ENCODE measurements around the gene NFIX. TPM values are rescaled to one million over a fixed set of nuclear protein-coding genes. Genes with fewer than 3 reads are reported as not detected.

Gene NFIX
- total RNA-seq: 13.2 and 16.0 TPM in 2 replicates

DNA sequence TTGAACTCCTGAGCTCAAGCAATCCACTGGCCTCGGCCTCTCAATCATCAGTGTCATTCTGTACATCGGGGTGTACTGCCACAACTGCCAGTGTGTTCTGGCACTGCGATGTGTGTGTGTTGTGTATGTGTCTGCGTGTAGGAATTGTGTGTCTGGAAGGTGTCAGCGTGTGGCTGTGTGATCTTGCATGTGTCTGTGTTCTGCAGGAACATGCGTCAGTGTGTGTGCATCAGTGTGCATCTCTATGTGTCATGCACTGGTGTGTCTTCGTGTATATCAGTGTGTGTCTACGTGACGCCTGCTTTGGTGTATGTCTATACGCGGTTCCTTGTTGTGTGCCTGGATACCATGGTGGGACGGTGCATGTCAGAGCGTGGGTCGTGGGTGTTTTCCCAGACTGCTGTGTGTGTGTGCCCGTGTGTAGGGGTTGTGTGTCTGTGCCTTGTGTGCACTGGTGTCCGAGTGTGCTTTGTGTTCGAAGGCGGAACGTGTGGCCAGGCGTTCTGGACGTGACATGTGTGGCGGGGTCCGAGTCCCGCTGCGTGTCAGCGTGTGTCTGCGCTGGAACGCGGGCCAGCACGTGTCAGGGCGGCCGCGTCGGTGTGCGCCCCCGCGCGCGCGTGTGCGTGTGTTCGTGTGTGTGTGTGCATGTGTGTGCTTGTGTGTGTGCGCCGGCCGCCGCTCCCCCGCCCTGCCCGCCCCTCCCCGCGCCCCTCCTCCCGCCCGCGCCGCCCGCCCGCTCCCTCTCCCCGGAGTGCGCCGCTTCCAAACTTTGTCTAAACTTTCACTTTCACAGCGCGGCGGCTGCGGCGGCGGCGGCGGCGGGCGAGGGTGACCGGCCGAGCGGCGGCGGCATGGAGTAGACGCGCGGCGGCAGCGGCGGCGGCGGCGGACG lies at the start of gene NFIX:
TSS of gene NFIX (plus strand) at position 775 of the 895 bp plus-strand sequence. CDS start 363 bp downstream, outside the sequence.

DNA sequence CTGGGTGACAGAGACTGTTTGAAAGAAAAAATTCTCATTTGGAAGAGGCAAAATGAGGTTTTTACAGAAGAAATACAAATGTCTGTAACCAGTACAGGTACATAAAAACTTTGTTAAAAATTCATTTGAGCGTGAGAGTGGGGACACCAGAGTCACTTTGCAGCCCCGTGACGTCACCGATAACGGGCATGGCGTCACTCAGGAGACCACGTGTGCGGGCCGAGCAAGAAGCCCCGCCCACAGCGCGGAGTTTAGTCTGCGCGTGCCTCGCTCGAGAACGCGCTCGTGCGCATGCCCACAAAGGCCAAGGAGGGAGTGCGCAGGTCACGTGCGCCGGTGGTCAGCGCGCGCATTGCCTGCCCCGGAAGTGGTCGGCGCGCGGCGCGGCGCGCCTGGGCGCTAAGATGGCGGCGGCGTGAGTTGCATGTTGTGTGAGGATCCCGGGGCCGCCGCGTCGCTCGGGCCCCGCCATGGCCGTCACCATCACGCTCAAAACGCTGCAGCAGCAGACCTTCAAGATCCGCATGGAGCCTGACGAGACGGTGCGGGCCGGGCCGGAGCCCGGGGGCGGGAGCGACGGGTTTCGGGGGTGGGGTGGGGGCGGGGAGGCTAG lies 49.7 kb upstream of the NFIX start, which contains the start of gene RAD23A:
TSS of gene RAD23A (plus strand) at position 384 of the 613 bp plus-strand sequence. CDS start at position 471, 87 bp downstream.

DNA sequence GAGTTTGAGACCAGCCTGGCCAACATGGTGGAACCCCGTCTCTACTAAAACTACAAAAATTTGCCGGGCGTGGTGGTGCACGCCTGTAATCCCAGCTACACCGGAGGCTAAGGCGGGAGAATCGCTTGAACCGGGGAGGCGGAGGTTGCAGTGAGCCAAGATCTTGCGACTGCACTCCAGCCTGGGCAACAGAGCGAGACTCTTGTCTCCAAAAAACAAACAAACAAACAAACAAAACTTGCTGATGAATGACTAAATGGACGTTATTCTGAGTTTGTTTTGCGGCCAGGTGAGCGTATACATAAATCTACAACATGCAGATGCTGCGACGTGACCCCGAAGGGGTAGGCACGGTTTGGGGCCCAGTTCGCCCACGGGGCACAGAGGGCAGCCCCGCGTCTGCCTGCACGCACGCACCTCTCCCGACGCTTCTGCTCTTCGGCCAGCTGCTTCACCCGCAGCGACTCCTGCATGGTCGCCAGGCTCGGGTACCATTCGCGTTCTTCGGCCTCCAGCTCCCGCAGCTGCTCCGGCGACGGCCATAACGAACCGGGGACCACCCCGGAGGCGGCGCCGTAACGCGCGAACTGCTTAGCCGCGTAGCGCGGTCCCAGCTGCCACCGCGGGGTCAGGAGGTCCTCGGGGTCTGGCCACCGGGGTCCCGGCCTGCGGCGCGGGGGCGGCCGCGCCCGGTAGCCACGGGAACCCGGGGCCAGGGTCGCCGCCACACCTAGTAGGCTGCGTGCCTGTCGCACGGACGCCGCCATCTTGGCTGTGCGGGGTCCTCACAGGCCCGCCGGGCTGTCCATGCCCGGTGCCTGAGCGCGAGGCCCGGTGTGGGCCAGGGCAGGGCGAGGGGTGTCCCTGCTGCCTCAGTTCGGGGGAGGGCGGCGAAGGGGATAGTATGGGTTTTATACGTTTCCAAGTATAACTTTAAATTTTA lies 38.6 kb upstream of the NFIX start, which contains the start of gene GADD45GIP1:
TSS of gene GADD45GIP1 (minus strand) at position 778 of the 943 bp plus-strand sequence. CDS start at position 767, 11 bp downstream.

DNA sequence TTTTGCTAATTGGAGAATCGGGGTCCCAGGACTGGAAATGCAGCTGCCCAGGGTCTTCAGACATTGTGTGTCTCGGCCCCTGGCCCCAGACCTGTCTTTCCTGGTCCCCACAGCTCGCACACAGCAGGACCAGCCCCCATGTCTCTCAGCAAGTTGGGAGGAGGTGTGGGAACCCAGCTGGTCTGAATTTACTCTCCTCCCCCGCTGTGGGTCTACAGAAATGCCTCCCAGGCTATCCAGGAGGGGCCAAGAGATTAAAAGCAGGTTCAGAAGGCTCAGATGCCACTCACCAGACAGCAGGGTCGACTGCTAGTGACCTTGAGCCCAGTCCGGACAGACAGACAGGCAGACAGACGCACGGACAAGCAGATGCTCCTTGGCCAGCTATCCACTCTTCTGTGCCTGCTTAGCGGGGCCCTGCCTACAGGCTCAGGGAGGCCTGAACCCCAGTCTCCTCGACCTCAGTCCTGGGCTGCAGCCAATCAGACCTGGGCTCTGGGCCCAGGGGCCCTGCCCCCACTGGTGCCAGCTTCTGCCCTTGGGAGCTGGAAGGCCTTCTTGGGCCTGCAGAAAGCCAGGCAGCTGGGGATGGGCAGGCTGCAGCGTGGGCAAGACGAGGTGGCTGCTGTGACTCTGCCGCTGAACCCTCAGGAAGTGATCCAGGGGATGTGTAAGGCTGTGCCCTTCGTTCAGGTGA lies 25.8 kb upstream of the NFIX start, which contains the start of gene DAND5:
TSS of gene DAND5 (plus strand) at position 285 of the 697 bp plus-strand sequence. CDS start at position 370, 85 bp downstream.

DNA sequence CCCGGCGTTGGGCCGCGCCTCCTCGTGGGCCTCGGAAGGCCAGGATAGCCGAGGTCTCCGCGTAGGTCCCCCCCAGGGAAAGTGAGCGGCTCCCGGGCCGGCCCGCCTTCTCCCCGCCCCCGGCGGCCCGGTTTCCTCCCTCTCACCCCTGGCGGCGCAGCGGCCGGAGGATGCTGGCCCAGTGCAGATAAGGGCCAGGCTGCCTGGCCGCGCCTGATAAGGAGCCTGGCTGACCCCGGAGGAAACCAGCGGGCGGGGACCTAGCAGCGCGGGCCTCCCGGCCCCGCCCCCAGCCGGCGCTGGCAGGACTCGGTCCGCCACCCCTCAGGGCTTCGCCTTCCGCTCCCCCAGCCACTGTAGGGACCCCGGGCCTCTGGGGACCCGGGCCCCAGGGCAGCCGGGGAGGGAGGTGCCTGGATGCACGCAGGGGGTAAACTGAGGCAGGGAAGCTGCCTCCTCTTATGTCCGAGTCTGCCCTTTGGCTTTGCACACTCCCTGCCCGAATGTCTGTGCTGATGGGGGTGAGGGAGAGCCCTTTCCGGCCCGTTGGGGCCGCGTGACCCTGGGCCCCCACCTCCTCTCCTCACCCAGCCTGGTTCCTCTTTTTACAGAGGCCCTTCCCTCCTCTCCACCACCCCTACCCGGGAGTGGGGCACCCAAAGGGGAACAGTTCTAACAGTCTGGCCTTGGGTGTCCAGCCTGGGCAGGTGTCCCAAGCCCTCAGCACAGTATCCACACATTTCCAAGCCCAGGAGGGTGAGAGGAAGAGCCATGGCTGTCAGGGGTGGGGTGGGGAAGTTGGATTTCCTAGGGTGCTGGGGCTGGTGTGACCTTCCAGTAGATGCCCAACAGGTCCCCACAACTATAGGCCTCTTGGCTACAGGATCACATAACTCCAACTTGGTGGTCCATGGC lies 107.6 kb downstream of the NFIX start, which contains the start of gene LYL1:
TSS of gene LYL1 (minus strand) at position 193 of the 915 bp plus-strand sequence. CDS start 1,687 bp downstream, outside the sequence.

DNA sequence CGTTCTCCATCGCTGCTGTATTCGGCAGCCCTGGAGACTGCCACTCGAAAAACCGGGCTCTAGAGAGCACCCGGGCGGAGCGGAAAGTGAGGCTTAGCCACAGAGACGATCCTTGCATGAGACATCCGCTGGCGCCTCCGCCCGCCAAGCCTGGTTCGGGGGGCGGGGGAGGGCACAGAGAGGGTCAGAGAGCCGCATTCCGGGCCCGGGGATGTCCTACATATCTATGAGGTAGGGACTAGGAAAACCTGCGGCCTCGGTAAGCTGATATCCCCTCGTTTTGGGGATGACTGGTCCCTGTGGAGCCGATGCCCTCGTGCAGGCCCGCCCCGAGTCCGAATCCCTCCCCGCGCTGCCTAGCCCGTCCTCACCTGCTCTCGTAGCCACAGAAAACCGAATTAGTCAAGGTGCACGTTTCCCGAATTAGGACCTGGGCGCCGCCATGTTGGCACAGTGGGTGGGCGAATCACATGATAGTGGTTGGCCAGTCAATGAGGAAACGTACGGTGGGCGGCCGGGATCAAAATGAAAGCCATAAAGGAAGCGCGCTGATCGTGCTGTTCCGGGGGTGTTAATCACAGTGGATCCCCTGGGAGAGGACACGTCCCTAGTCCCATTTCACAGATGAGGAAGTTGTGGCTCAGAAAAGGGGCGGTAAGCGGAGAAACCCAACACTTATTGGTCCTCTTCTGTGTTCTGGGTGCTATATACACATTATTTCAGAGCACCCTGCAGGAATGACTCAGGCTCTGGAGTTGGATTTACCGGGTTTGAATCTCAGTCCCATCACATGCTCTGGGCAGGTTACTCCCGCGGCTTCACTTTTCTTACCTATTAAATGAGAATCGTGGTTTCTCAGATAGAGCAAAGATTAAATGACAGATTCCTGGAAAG lies 121.3 kb downstream of the NFIX start, which contains the start of gene TRMT1:
TSS of gene TRMT1 (minus strand) at position 459 of the 894 bp plus-strand sequence. CDS start at position 118, 341 bp downstream.

DNA sequence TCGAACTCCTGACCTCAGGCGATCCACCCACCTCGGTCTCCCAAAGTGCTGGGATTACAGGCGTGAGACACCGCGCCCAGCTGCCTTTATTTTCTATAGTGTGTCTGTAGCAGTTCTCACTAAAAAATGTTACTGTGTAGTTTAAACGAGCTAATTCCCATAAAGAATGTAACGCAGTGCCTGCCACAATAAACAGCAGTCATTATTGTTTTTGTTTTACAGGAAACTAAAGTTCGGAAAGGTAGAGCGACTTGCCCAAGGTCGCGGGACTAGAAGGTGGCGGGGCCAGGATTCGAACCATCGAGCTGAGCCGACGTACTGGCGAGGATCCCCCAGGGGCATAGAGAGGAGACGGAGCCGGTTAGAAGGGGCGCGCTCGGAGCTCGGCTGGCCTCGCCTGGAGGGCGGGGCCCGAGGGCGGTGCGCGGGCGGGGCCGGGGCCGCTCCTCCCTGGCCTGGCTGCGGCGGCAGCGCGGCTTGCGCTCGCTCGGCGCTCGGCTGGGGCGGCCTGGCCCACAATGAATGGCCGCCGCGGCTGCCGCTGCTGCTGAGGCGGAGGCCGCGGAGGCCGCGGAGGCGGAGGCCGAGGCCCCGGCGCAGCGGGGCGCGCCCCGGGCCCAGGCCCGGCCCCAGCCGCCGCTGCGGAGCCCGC lies 122.6 kb downstream of the NFIX start, which contains the start of gene NACC1:
TSS of gene NACC1 (plus strand) at position 493 of the 652 bp plus-strand sequence. CDS start 16,944 bp downstream, outside the sequence.

Other genes with a start within 250 kb of the NFIX start
- not detected in 2 replicates for gene BEST2, start 243.7 kb upstream of the NFIX start, total RNA-seq
- gene HOOK2, start 219.9 kb upstream of the NFIX start, total RNA-seq: 9.0 and 9.5 TPM in 2 replicates
- 57.4 and 78.7 TPM in 2 replicates for gene JUNB, start 204.0 kb upstream of the NFIX start, total RNA-seq
- 221 and 264 TPM in 2 replicates for gene PRDX2, start 193.7 kb upstream of the NFIX start, total RNA-seq
- not detected in 2 replicates for gene THSD8, start 193.4 kb upstream of the NFIX start, total RNA-seq
- 19.5 and 25.5 TPM in 2 replicates for gene RNASEH2A, start 188.9 kb upstream of the NFIX start, total RNA-seq
- not detected in 2 replicates for gene RTBDN, start 160.9 kb upstream of the NFIX start, total RNA-seq
- 0.29 and 0.33 TPM in 2 replicates for gene MAST1, start 157.0 kb upstream of the NFIX start, total RNA-seq
- 16.8 and 20.9 TPM in 2 replicates for gene DNASE2, start 114.0 kb upstream of the NFIX start, total RNA-seq
- not detected in 2 replicates for gene KLF1, start 108.3 kb upstream of the NFIX start, total RNA-seq
- 30.1 and 33.7 TPM in 2 replicates for gene GCDH, start 104.3 kb upstream of the NFIX start, total RNA-seq
- gene SYCE2, start 76.2 kb upstream of the NFIX start, total RNA-seq: not detected in 2 replicates
- 74.1 and 78.0 TPM in 2 replicates for gene FARSA, start 61.8 kb upstream of the NFIX start, total RNA-seq
- 2,084 and 2,158 TPM in 2 replicates for gene CALR, start 56.9 kb upstream of the NFIX start, total RNA-seq
- gene RAD23A, start 49.6 kb upstream of the NFIX start, total RNA-seq: 94.9 and 104 TPM in 2 replicates
- 20.9 and 21.0 TPM in 2 replicates for gene GADD45GIP1, start 38.3 kb upstream of the NFIX start, total RNA-seq
- not detected in 2 replicates for gene DAND5, start 25.9 kb upstream of the NFIX start, total RNA-seq
- gene LYL1, start 107.4 kb downstream of the NFIX start, total RNA-seq: 58.6 and 119 TPM in 2 replicates
- gene TRMT1, start 121.3 kb downstream of the NFIX start, total RNA-seq: 35.1 and 43.1 TPM in 2 replicates
- gene NACC1, start 122.8 kb downstream of the NFIX start, total RNA-seq: 91.7 and 106 TPM in 2 replicates
- 63.2 and 79.7 TPM in 2 replicates for gene STX10, start 154.9 kb downstream of the NFIX start, total RNA-seq
- 29.9 and 41.2 TPM in 2 replicates for gene IER2, start 154.9 kb downstream of the NFIX start, total RNA-seq